ENCODE data around the gene GOLGA8S.
"Not testable (repeated sequence)": the region's sequence is repeated elsewhere in the genome, so short reads cannot be mapped to it uniquely, and the experiment has no call there.

The GOLGA8S gene

GRCh38 chr15:23399207-23399606 lies 44.7 kb downstream of the GOLGA8S start:
- not testable (repeated sequence) for DNase-seq

GRCh38 chr15:23401627-23402026 lies 47.1 kb downstream of the GOLGA8S start:
- DNase-seq: no peak

- no peak for DNase-seq
Observed at GRCh38 chr15:23402140-23402539, 47.6 kb downstream of the GOLGA8S start.

GRCh38 chr15:23402544-23402943 lies 48.0 kb downstream of the GOLGA8S start:
- DNase-seq: no peak

- DNase-seq: no peak
Observed at GRCh38 chr15:23403550-23403949, 49.0 kb downstream of the GOLGA8S start.

- no peak for DNase-seq
Observed at GRCh38 chr15:23411841-23412240, 57.3 kb downstream of the GOLGA8S start.

GRCh38 chr15:23412881-23413600 lies 58.5 kb downstream of the GOLGA8S start:
- DNase-seq: not testable (repeated sequence)
